ENCODE data around the gene MEN1. TPM values are rescaled to one million over a fixed set of nuclear protein-coding genes. Genes with fewer than 3 reads are reported as not detected.

Gene MEN1
- total and polyA plus RNA-seq, 2 of the 13 experiments (the other 11 are each of a cell fraction or from before 2014, with no cell fraction given): 20.5 to 27.3 TPM

- TF ChIP-seq ZBTB40 (IDR thresholded peaks at IDR 0.05): no peak
- no peak for TF ChIP-seq ZBTB40 (CRISPR knock-in tag; IDR thresholded peaks at IDR 0.05)
- no peak for TF ChIP-seq HOXD1 (CRISPR knock-in tag; IDR thresholded peaks at IDR 0.05)
- TF ChIP-seq ZNF280D (CRISPR knock-in tag; IDR thresholded peaks at IDR 0.05): no peak
- TF ChIP-seq ZNF296 (CRISPR knock-in tag; conservative IDR thresholded peaks at IDR 0.05): no peak
- no peak for TF ChIP-seq ZNF180 (CRISPR knock-in tag; IDR thresholded peaks at IDR 0.05; ENCODE audit: borderline replicate concordance, low read depth)
- no peak for TF ChIP-seq ZSCAN5A (CRISPR knock-in tag; IDR thresholded peaks at IDR 0.05; ENCODE audit: borderline replicate concordance)
- peak; percentile 41; the same call in 1 of the 2 replicates for TF ChIP-seq YEATS4 (CRISPR knock-in tag; IDR thresholded peaks at IDR 0.05; ENCODE audit: borderline replicate concordance)
- TF ChIP-seq YY1 (IDR thresholded peaks at IDR 0.05; ENCODE audit: insufficient read depth, insufficient replicate concordance, low read depth, low read length): no peak
- no peak for TF ChIP-seq KDM4B (CRISPR knock-in tag; IDR thresholded peaks at IDR 0.05)
- TF ChIP-seq SP4 (CRISPR knock-in tag; IDR thresholded peaks at IDR 0.05): no peak; the same call in 1 of the 2 replicates
- TF ChIP-seq SAFB2 (CRISPR knock-in tag; IDR thresholded peaks at IDR 0.05; ENCODE audit: borderline replicate concordance, low read depth): no peak
- no peak for TF ChIP-seq LBX2 (CRISPR knock-in tag; IDR thresholded peaks at IDR 0.05; ENCODE audit: borderline replicate concordance)
- TF ChIP-seq SATB2 (CRISPR knock-in tag; IDR thresholded peaks at IDR 0.05): no peak
These were observed 32.7 kb upstream of the MEN1 start (continued) for GRCh38 chr11:64842851-64843685.

Data from HepG2 (cell line).